Panc1 (cell line): Measurements from ENCODE around the gene CCDC85C. TPM values are rescaled to one million over a fixed set of nuclear protein-coding genes. Genes with fewer than 3 reads are reported as not detected.

Experiments used
- ATAC-seq: fragments of 200-7000 bp; cut with Tn5 transposase; 2 replicates; pipeline ENCODE4 v1.9.1; 2020; ENCODE audit warnings: mild to moderate bottlenecking, moderate library complexity
- BruUV-seq: library from RNA; stranded (reverse); fragments of 400-500 nt; replicated peaks from 2 replicates; lab custom pipeline; 2021; lab: Mats Ljungman, UMichigan
- CTCF ChIA-PET: fragments of 300-600 bp; sonication (Branson Sonifier 250); formaldehyde crosslinking; loops from one replicate; lab custom pipeline; 2022; ENCODE audit warnings: antibody characterized with exemption; lab: Charles Lee
- POLR2A ChIA-PET: fragments of 300-600 bp; sonication (Branson Sonifier 250); formaldehyde crosslinking; loops from one replicate; lab custom pipeline; 2022; ENCODE audit warnings: antibody characterized with exemption; lab: Charles Lee
- DNase-seq: peaks from one replicate; pipeline ENCODE4 v3.0.0-alpha.2; 2010; ENCODE audit warnings: low read depth, low spot score
- H3K27ac ChIP-seq: 2 replicates; pipeline ENCODE4 v1.5.1; 2011; ENCODE audit warnings: mild to moderate bottlenecking, low read length, inconsistent platforms
- H3K27me3 ChIP-seq: fragments of 200-500 bp; sonication (Bioruptor generic); 2 replicates; pipeline ENCODE4 v1.6.0; 2014; ENCODE audit warnings: low read length, inconsistent platforms; ENCODE audit not compliant: control insufficient read depth, insufficient read depth
- H3K36me3 ChIP-seq: fragments of 200-500 bp; sonication (Bioruptor generic); 2 replicates; pipeline ENCODE4 v1.5.1; 2014; ENCODE audit warnings: inconsistent platforms, mild to moderate bottlenecking, low read length, moderate library complexity; ENCODE audit not compliant: control insufficient read depth, insufficient read depth
- H3K4me1 ChIP-seq: 2 replicates; pipeline ENCODE4 v1.5.1; 2011; ENCODE audit warnings: inconsistent platforms, mild to moderate bottlenecking, low read length, moderate library complexity; ENCODE audit not compliant: control insufficient read depth, insufficient read depth
- H3K4me3 ChIP-seq, 2 experiments: 2 replicates each; pipeline ENCODE4 v1.5.1; 2011 to 2012; ENCODE audit warnings: low read depth in 2 of 2, low read length in 2 of 2, mild to moderate bottlenecking in 2 of 2, inconsistent platforms in 1 of 2, moderate library complexity in 1 of 2
- H3K9me3 ChIP-seq: fragments of 200-500 bp; sonication (Bioruptor generic); 2 replicates; pipeline ENCODE4 v1.5.1; 2014; ENCODE audit warnings: low read depth, mild to moderate bottlenecking, inconsistent platforms, low read length, moderate library complexity; ENCODE audit not compliant: control insufficient read depth, insufficient read depth
- CTCF ChIP-seq: fragments of 450-650 bp; IDR thresholded peaks from 2 replicates; pipeline ENCODE4 v1.5.1; 2017; ENCODE audit warnings: mild to moderate bottlenecking
- POLR2AphosphoS5 ChIP-seq: IDR thresholded peaks from 2 replicates; pipeline ENCODE4 v1.6.1; 2012; ENCODE audit warnings: mild to moderate bottlenecking, low read depth, low read length, moderate library complexity
- REST ChIP-seq, 2 experiments: IDR thresholded peaks; 2 replicates each; pipeline ENCODE4 v1.6.1; 2011 to 2012; ENCODE audit warnings: low read depth in 2 of 2, control low read depth in 1 of 2, low read length in 1 of 2, mild to moderate bottlenecking in 1 of 2, moderate library complexity in 1 of 2; ENCODE audit not compliant: insufficient read depth in 1 of 2
- SIN3A ChIP-seq: IDR thresholded peaks from 2 replicates; pipeline ENCODE4 v1.6.1; 2012; ENCODE audit warnings: low read depth, mild to moderate bottlenecking, low read length, moderate library complexity, borderline replicate concordance; ENCODE audit not compliant: insufficient read depth
- TCF7L2 ChIP-seq: IDR thresholded peaks from 2 replicates; pipeline ENCODE4 v1.6.1; 2011; ENCODE audit warnings: mild to moderate bottlenecking, low read depth, low read length, inconsistent platforms
- in situ Hi-C: cut with HindIII; loops from 2 replicates; pipeline ENCODE4 v1.10.0; 2016; ENCODE audit warnings: low sequenced_read_pairs, low pct_unique_long_range_greater_than_20kb
- intact Hi-C: fragments of 100-400 bp; cut with micrococcal nuclease; formaldehyde crosslinking; loops from one replicate; pipeline ENCODE4 v1.10.0; 2022; ENCODE audit not compliant: unreplicated experiment
- total RNA-seq: library from RNA; stranded (reverse); gene quantifications from one replicate; pipeline ENCODE4 v1.2.1, GENCODE V29; 2021; ENCODE audit not compliant: unreplicated experiment

Gene CCDC85C
- total RNA-seq, 1 experiment from 2014 or later = 96.6 TPM

GRCh38 chr14:99606359-99606758 lies 2.4 kb upstream of the CCDC85C start:
- Histone ChIP-seq H3K27ac (peak overlapping the region; percentile 66; the same call in 1 of the 2 replicates), H3K9me3 (no peaks in the 10 kb centered on the region), H3K4me1 (peaks cover 4% of the 10 kb centered on the region; the same call in 1 of the 2 replicates), H3K4me3 (no peak overlapping the region), H3K36me3 (peaks cover 2% of the 10 kb centered on the region; the same call in 1 of the 2 replicates), H3K27me3 (no peaks in the 10 kb centered on the region)
- ChIA-PET POLR2A (no interaction called here), CTCF (no interaction called here)
- DNase-seq (no peak), ATAC-seq (no peak)
- no peak for TF ChIP-seq POLR2AphosphoS5
- TF ChIP-seq SIN3A = no peak
- no peak for TF ChIP-seq CTCF
- TF ChIP-seq REST (IDR thresholded peaks at IDR 0.05; ENCODE audit: insufficient read depth in 1 of 2, low read depth in 2 of 2, low read length in 1 of 2) = no peak
- no TSS peak for BruUV-seq
- in situ Hi-C loops = no loop called here
- intact Hi-C loops = no loop called here

GRCh38 chr14:99605299-99605961 lies 1.4 kb upstream of the CCDC85C start:
- DNase-seq = no peak
- CTCF ChIA-PET = interaction anchor here (0.5 to 0.7 kb wide), 2 partner anchors 11 to 87 kb away, joined by 3 to 4 read pairs; no protein-coding TSS in a partner anchor
- in situ Hi-C loops (no loop called here), intact Hi-C loops (no loop called here)
- 0 out of 2 replicates have a peak, but pooled peaks have one; percentile 20 for TF ChIP-seq SIN3A
- no peak for TF ChIP-seq TCF7L2
- Histone ChIP-seq H3K36me3 (peaks cover 2% of the 10 kb centered on the region; the same call in 1 of the 2 replicates), H3K4me1 (peaks cover 14% of the 10 kb centered on the region), H3K9me3 (no peaks in the 10 kb centered on the region), H3K27me3 (no peaks in the 10 kb centered on the region), H3K4me3 (peak overlapping the region; percentile 73 to 74), H3K27ac (peak overlapping the region; percentile 80)
- peak; percentile 6; the same call in 1 of the 2 replicates for ATAC-seq
- POLR2A ChIA-PET = interaction anchor here (0.5 to 0.7 kb wide), 2 partner anchors 25 to 701 kb away, joined by 3 to 6 read pairs; no protein-coding TSS in a partner anchor
- no TSS peak for BruUV-seq
